Uterus (tissue), 2 donors: ENCODE measurements around the gene CLHC1.

Source experiments
- CTCF ChIP-seq, 4 experiments: fragments of 200-600 bp in 2 of 4; fragments of 450-650 bp in 2 of 4; sonication (generic) in 2 of 4; IDR thresholded peaks; one replicate each; pipeline ENCODE4 v1.5.1; 2016 to 2019; ENCODE audit warnings: antibody characterized with exemption in 4 of 4, mild to moderate bottlenecking in 2 of 4, moderate library complexity in 1 of 4
- POLR2A ChIP-seq, 2 donors: fragments of 450-650 bp; IDR thresholded peaks; one replicate each; pipeline ENCODE4 v1.6.1; 2016; ENCODE audit warnings: antibody characterized with exemption in 2 of 2, mild to moderate bottlenecking in 1 of 2, moderate library complexity in 1 of 2

GRCh38 chr2:55151733-55152433, 80.2 kb downstream of the CLHC1 start:
- TF ChIP-seq CTCF (IDR thresholded peaks at IDR 0.05): no peak
- TF ChIP-seq POLR2A (IDR thresholded peaks at IDR 0.05): no peak
